GM12874 (cell line): ENCODE results near the gene PGGT1B.

Experiments used
- CTCF ChIP-seq: IDR thresholded peaks from 2 replicates; pipeline ENCODE4 v1.5.1; 2011; ENCODE audit warnings: low read depth, mild to moderate bottlenecking, control low read depth, low read length, moderate library complexity; ENCODE audit not compliant: insufficient read depth

The PGGT1B gene

DNA sequence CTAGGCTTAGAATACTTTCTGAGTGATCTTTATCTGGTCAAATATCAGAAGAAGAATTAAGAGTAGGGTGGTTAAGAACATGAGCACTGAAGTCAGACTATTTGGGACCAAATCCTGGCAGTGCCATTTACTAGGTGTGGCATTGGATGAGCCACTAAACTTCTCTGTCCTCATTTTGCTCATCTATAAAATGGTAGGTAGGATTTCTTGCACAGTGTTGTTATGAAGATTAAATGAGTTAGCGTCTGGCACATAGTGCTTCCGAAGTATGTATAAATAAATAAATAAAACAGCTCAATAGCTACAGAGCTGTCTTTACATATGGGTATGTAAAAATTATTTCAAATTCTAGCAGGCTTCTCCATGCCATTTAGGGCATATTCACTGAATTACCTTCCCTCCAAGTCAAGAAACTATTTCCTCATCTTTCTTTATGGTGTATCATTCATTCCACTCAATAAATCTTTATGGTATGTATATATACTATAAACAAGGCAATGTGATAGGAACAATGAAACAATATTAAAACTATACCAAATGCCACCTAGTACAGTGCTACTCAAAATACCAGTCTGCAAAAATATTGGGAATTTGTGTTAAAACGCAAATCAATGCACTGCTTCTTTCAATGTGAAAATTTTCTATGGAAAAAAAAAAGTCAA, 9.8 kb upstream of the PGGT1B start:
- TF ChIP-seq CTCF: no peak

DNA sequence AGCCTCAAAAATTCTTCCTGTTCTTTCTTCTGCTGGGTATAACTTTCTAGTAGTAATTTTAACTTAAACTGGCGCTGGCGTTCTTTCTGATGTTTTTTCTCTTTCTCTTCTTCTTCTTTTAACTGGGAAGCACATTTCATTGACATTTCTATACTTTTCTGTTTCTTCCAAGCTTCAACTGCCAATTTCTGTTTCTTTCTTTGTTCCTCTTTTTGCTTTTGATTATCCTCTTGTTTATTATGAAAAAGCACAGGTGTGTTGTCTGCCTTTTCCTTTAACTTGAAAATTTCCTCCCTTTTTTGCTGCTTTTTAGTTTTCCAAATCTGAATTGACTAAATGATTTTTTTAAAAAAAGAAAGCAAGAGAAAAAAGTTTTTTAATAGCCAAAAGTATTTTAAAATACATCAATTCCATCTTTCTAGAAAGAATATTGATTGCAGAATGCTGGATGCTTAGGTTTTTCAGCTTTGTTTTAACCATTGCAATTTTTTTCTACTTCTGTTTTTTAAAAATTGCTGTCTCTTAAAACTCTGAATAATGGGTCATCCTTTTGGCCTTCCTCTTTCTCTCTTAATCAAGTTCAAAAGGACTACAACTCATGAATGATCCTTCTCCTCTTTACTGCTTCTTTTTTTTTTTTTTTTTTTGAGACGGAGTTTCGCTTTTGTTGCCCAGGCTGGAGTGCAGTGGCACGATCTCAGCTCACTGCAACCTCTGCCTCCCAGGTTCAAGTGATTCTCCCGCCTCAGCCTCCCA, 8.8 kb upstream of the PGGT1B start:
- TF ChIP-seq CTCF: no peak

- TF ChIP-seq CTCF: no peak
Measured at GRCh38 chr5:115267617-115268016, 4.9 kb upstream of the PGGT1B start.

- TF ChIP-seq CTCF: no peak
Measured at GRCh38 chr5:115265220-115265619, 2.5 kb upstream of the PGGT1B start.

GRCh38 chr5:115264786-115265185, 2.1 kb upstream of the PGGT1B start:
- TF ChIP-seq CTCF: no peak

DNA sequence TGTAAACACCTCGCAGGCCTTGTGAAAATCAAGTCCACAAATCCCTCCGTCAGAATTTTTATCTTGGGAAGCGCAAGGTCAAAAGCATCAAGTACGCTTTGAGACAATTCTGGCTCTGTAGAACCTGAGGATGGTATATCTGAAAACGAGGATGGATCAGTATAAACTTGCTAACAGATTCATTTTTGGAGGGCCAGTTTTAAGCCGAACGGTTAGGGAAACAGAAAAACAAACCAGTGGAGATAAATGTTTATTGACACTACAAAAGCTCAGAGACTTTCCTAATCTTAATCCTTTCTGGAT, 352 bp upstream of the PGGT1B start:
- TF ChIP-seq CTCF: no peak

DNA sequence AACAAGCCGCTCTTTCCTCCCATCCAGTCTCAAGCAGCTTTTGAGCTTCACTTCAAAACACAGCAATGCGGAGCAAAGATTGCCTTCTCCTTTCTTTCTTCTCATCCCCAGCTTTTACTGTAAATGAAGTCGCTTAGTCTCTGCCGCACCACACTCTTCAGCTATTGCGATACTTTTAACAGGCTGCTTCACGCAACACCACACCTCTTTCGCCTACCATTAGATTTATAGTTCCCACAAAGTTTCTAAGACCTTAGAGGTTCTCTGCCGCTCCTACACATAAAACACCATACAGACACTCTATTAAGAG, 711 bp downstream of the PGGT1B start:
- TF ChIP-seq CTCF: no peak

- TF ChIP-seq CTCF: no peak
Measured at GRCh38 chr5:115260248-115260647, 2.4 kb downstream of the PGGT1B start.
